Measurements from ENCODE around the gene KREMEN2.
A peak's percentile ranks its signal among the peaks of the same experiment; 100 is the strongest.

KREMEN2 gene

GRCh38 chr16:2953706-2954627, 10.1 kb upstream of the KREMEN2 start:
- Histone ChIP-seq H3K4me3 (ENCODE audit: low read length in 2 of 2) (no peak overlapping the region), H3K27ac (ENCODE audit: low read depth in 2 of 2, low read length in 2 of 2) (no peak overlapping the region), H3K9ac (ENCODE audit: low read depth in 1 of 2, low read length in 2 of 2) (no peak overlapping the region), H3K4me1 (ENCODE audit: control insufficient read depth in 2 of 2, insufficient read depth in 2 of 2, low read length in 2 of 2) (peaks cover 4 to 8% of the 10 kb centered on the region in 2 donors), H3K27me3 (ENCODE audit: control insufficient read depth in 2 of 2, insufficient read depth in 2 of 2, low read length in 2 of 2) (peaks cover 0 to 12% of the 10 kb centered on the region in 2 donors), H3K36me3 (ENCODE audit: control insufficient read depth in 2 of 2, insufficient read depth in 2 of 2, low read length in 2 of 2) (peaks cover 2 to 4% of the 10 kb centered on the region in 2 donors), H3K9me3 (ENCODE audit: control insufficient read depth in 2 of 2, low read length in 2 of 2) (no peaks in the 10 kb centered on the region)

- H3K36me3 ChIP-seq (ENCODE audit: control insufficient read depth in 2 of 2, insufficient read depth in 2 of 2, low read length in 2 of 2), result no peaks in the 10 kb centered on the region
- no peaks in the 10 kb centered on the region for H3K9me3 ChIP-seq (ENCODE audit: control insufficient read depth in 2 of 2, low read length in 2 of 2)
- H3K27me3 ChIP-seq (ENCODE audit: control insufficient read depth in 2 of 2, insufficient read depth in 2 of 2, low read length in 2 of 2), result peaks cover 0 to 15% of the 10 kb centered on the region in 2 donors
- no peak overlapping the region for H3K4me3 ChIP-seq (ENCODE audit: low read length in 2 of 2)
- H3K27ac ChIP-seq (ENCODE audit: low read depth in 2 of 2, low read length in 2 of 2), result peak overlapping the region in 1 of 2 donors; percentile 45
- H3K4me1 ChIP-seq (ENCODE audit: control insufficient read depth in 2 of 2, insufficient read depth in 2 of 2, low read length in 2 of 2), result peaks cover 4 to 8% of the 10 kb centered on the region in 2 donors
- H3K9ac ChIP-seq (ENCODE audit: low read depth in 1 of 2, low read length in 2 of 2), result no peak overlapping the region
Measured at GRCh38 chr16:2954656-2955381, 9.3 kb upstream of the KREMEN2 start.

- Histone ChIP-seq H3K4me3 (ENCODE audit: low read length in 2 of 2) (no peak overlapping the region), H3K9me3 (ENCODE audit: control insufficient read depth in 2 of 2, low read length in 2 of 2) (no peaks in the 10 kb centered on the region), H3K27me3 (ENCODE audit: control insufficient read depth in 2 of 2, insufficient read depth in 2 of 2, low read length in 2 of 2) (peaks cover 0 to 15% of the 10 kb centered on the region in 2 donors), H3K9ac (ENCODE audit: low read depth in 1 of 2, low read length in 2 of 2) (no peak overlapping the region), H3K27ac (ENCODE audit: low read depth in 2 of 2, low read length in 2 of 2) (peak overlapping the region in 1 of 2 donors; percentile 45), H3K4me1 (ENCODE audit: control insufficient read depth in 2 of 2, insufficient read depth in 2 of 2, low read length in 2 of 2) (peaks cover 4 to 8% of the 10 kb centered on the region in 2 donors), H3K36me3 (ENCODE audit: control insufficient read depth in 2 of 2, insufficient read depth in 2 of 2, low read length in 2 of 2) (no peaks in the 10 kb centered on the region)
Measured at GRCh38 chr16:2955438-2955778, 8.7 kb upstream of the KREMEN2 start.

GRCh38 chr16:2955779-2956578, 8.1 kb upstream of the KREMEN2 start:
- peaks cover 4 to 8% of the 10 kb centered on the region in 2 donors for H3K4me1 ChIP-seq (ENCODE audit: control insufficient read depth in 2 of 2, insufficient read depth in 2 of 2, low read length in 2 of 2)
- no peak overlapping the region for H3K9ac ChIP-seq (ENCODE audit: low read depth in 1 of 2, low read length in 2 of 2)
- H3K27ac ChIP-seq (ENCODE audit: low read depth in 2 of 2, low read length in 2 of 2), result peak overlapping the region in 1 of 2 donors; percentile 45
- no peaks in the 10 kb centered on the region for H3K36me3 ChIP-seq (ENCODE audit: control insufficient read depth in 2 of 2, insufficient read depth in 2 of 2, low read length in 2 of 2)
- H3K4me3 ChIP-seq (ENCODE audit: low read length in 2 of 2), result no peak overlapping the region
- no peaks in the 10 kb centered on the region for H3K9me3 ChIP-seq (ENCODE audit: control insufficient read depth in 2 of 2, low read length in 2 of 2)
- peaks cover 0 to 15% of the 10 kb centered on the region in 2 donors for H3K27me3 ChIP-seq (ENCODE audit: control insufficient read depth in 2 of 2, insufficient read depth in 2 of 2, low read length in 2 of 2)

GRCh38 chr16:2956579-2956956, 7.5 kb upstream of the KREMEN2 start:
- no peak overlapping the region for H3K27ac ChIP-seq (ENCODE audit: low read depth in 2 of 2, low read length in 2 of 2)
- no peaks in the 10 kb centered on the region for H3K36me3 ChIP-seq (ENCODE audit: control insufficient read depth in 2 of 2, insufficient read depth in 2 of 2, low read length in 2 of 2)
- H3K9ac ChIP-seq (ENCODE audit: low read depth in 1 of 2, low read length in 2 of 2), result no peak overlapping the region
- no peak overlapping the region for H3K4me3 ChIP-seq (ENCODE audit: low read length in 2 of 2)
- H3K9me3 ChIP-seq (ENCODE audit: control insufficient read depth in 2 of 2, low read length in 2 of 2), result no peaks in the 10 kb centered on the region
- H3K4me1 ChIP-seq (ENCODE audit: control insufficient read depth in 2 of 2, insufficient read depth in 2 of 2, low read length in 2 of 2), result peaks cover 4 to 9% of the 10 kb centered on the region in 2 donors
- H3K27me3 ChIP-seq (ENCODE audit: control insufficient read depth in 2 of 2, insufficient read depth in 2 of 2, low read length in 2 of 2), result peaks cover 1 to 16% of the 10 kb centered on the region in 2 donors

- peaks cover 23 to 30% of the 10 kb centered on the region in 2 donors for H3K27me3 ChIP-seq (ENCODE audit: control insufficient read depth in 2 of 2, insufficient read depth in 2 of 2, low read length in 2 of 2)
- no peak overlapping the region for H3K9ac ChIP-seq (ENCODE audit: low read depth in 1 of 2, low read length in 2 of 2)
- H3K27ac ChIP-seq (ENCODE audit: low read depth in 2 of 2, low read length in 2 of 2), result no peak overlapping the region
- H3K4me1 ChIP-seq (ENCODE audit: control insufficient read depth in 2 of 2, insufficient read depth in 2 of 2, low read length in 2 of 2), result peaks cover 8 to 19% of the 10 kb centered on the region in 2 donors
- no peak overlapping the region for H3K4me3 ChIP-seq (ENCODE audit: low read length in 2 of 2)
- H3K36me3 ChIP-seq (ENCODE audit: control insufficient read depth in 2 of 2, insufficient read depth in 2 of 2, low read length in 2 of 2), result no peaks in the 10 kb centered on the region
- H3K9me3 ChIP-seq (ENCODE audit: control insufficient read depth in 2 of 2, low read length in 2 of 2), result no peaks in the 10 kb centered on the region
Measured at GRCh38 chr16:2959206-2959605, 4.9 kb upstream of the KREMEN2 start.

- peaks cover 25 to 30% of the 10 kb centered on the region in 2 donors for H3K27me3 ChIP-seq (ENCODE audit: control insufficient read depth in 2 of 2, insufficient read depth in 2 of 2, low read length in 2 of 2)
- H3K4me1 ChIP-seq (ENCODE audit: control insufficient read depth in 2 of 2, insufficient read depth in 2 of 2, low read length in 2 of 2), result peaks cover 11 to 16% of the 10 kb centered on the region in 2 donors
- H3K9ac ChIP-seq (ENCODE audit: low read depth in 1 of 2, low read length in 2 of 2), result no peak overlapping the region
- no peak overlapping the region for H3K4me3 ChIP-seq (ENCODE audit: low read length in 2 of 2)
- H3K27ac ChIP-seq (ENCODE audit: low read depth in 2 of 2, low read length in 2 of 2), result no peak overlapping the region
- H3K36me3 ChIP-seq (ENCODE audit: control insufficient read depth in 2 of 2, insufficient read depth in 2 of 2, low read length in 2 of 2), result no peaks in the 10 kb centered on the region
- H3K9me3 ChIP-seq (ENCODE audit: control insufficient read depth in 2 of 2, low read length in 2 of 2), result no peaks in the 10 kb centered on the region
Measured at GRCh38 chr16:2960183-2961010, 3.7 kb upstream of the KREMEN2 start.

- H3K27me3 ChIP-seq (ENCODE audit: control insufficient read depth in 2 of 2, insufficient read depth in 2 of 2, low read length in 2 of 2), result peaks cover 29 to 42% of the 10 kb centered on the region in 2 donors
- no peaks in the 10 kb centered on the region for H3K36me3 ChIP-seq (ENCODE audit: control insufficient read depth in 2 of 2, insufficient read depth in 2 of 2, low read length in 2 of 2)
- H3K9me3 ChIP-seq (ENCODE audit: control insufficient read depth in 2 of 2, low read length in 2 of 2), result no peaks in the 10 kb centered on the region
- no peak overlapping the region for H3K27ac ChIP-seq (ENCODE audit: low read depth in 2 of 2, low read length in 2 of 2)
- no peak overlapping the region for H3K9ac ChIP-seq (ENCODE audit: low read depth in 1 of 2, low read length in 2 of 2)
- peaks cover 11 to 13% of the 10 kb centered on the region in 2 donors for H3K4me1 ChIP-seq (ENCODE audit: control insufficient read depth in 2 of 2, insufficient read depth in 2 of 2, low read length in 2 of 2)
- no peak overlapping the region for H3K4me3 ChIP-seq (ENCODE audit: low read length in 2 of 2)
Measured at GRCh38 chr16:2962334-2963073, 1.6 kb upstream of the KREMEN2 start.

Data from mucosa of rectum (tissue), 2 donors.